AG09319 (cell line): ENCODE data around the gene RGMA.

Experiments used
- DNase-seq: peaks from one replicate; pipeline ENCODE4 v3.0.0-alpha.2; 2010; ENCODE audit warnings: low read depth; ENCODE audit errors: extremely low read depth
- CTCF ChIP-seq: IDR thresholded peaks from 2 replicates; pipeline ENCODE4 v1.5.1; 2011; ENCODE audit warnings: low read depth, mild to moderate bottlenecking, inconsistent platforms, low read length, moderate library complexity

The RGMA gene

GRCh38 chr15:92992720-92993119 is 96.3 kb downstream of the RGMA start:
- TF ChIP-seq CTCF: no peak

GRCh38 chr15:92990031-92990430 is 99.0 kb downstream of the RGMA start:
- no peak for TF ChIP-seq CTCF
- DNase-seq: no peak

More at GRCh38 chr15:92992720-92993119, 96.3 kb downstream of the RGMA start:
- no peak for DNase-seq

- no peak for TF ChIP-seq CTCF
- no peak for DNase-seq
Observed at GRCh38 chr15:92989470-92989869, 99.5 kb downstream of the RGMA start.
